HEK293T (cell line): Measurements from ENCODE around the gene SPIRE1.

Experiments used
- ARNT ChIP-seq: fragments of 450-650 bp; IDR thresholded peaks from 2 replicates; pipeline ENCODE4 v1.6.1; 2017; ENCODE audit warnings: mild to moderate bottlenecking
- BHLHE40 ChIP-seq: fragments of 450-650 bp; IDR thresholded peaks from 2 replicates; pipeline ENCODE4 v1.6.1; 2016; ENCODE audit warnings: mild to moderate bottlenecking, moderate library complexity, borderline replicate concordance
- ELF4 ChIP-seq: fragments of 450-650 bp; IDR thresholded peaks from 2 replicates; pipeline ENCODE4 v1.6.1; 2017; ENCODE audit warnings: antibody characterized with exemption
- FOXA1 ChIP-seq: fragments of 450-650 bp; IDR thresholded peaks from 2 replicates; pipeline ENCODE4 v1.6.1; 2016; ENCODE audit warnings: mild to moderate bottlenecking
- FOXK2 ChIP-seq: fragments of 450-650 bp; IDR thresholded peaks from 2 replicates; pipeline ENCODE4 v1.6.1; 2016; ENCODE audit warnings: mild to moderate bottlenecking
- FOXM1 ChIP-seq: fragments of 450-650 bp; IDR thresholded peaks from 2 replicates; pipeline ENCODE4 v1.6.1; 2017; ENCODE audit warnings: mild to moderate bottlenecking, borderline replicate concordance
- LEF1 ChIP-seq: fragments of 450-650 bp; IDR thresholded peaks from 2 replicates; pipeline ENCODE4 v1.6.1; 2017; ENCODE audit warnings: mild to moderate bottlenecking, borderline replicate concordance
- NFRKB ChIP-seq: fragments of 450-650 bp; IDR thresholded peaks from 2 replicates; pipeline ENCODE4 v1.6.1; 2016; ENCODE audit warnings: mild to moderate bottlenecking, moderate library complexity
- PKNOX1 ChIP-seq: fragments of 450-650 bp; IDR thresholded peaks from 2 replicates; pipeline ENCODE4 v1.6.1; 2016
- SP1 ChIP-seq: fragments of 450-650 bp; IDR thresholded peaks from 2 replicates; pipeline ENCODE4 v1.6.1; 2017
- SUZ12 ChIP-seq: fragments of 450-650 bp; IDR thresholded peaks from 2 replicates; pipeline ENCODE4 v1.6.1; 2016; ENCODE audit warnings: mild to moderate bottlenecking
- TARDBP ChIP-seq: fragments of 450-650 bp; IDR thresholded peaks from 2 replicates; pipeline ENCODE4 v1.6.1; 2016
- ZNF384 ChIP-seq: fragments of 450-650 bp; IDR thresholded peaks from 2 replicates; pipeline ENCODE4 v1.6.1; 2016

GRCh38 chr18:12694032-12694431 lies 36.1 kb upstream of the SPIRE1 start:
- TF ChIP-seq FOXK2, result no peak
- TF ChIP-seq FOXA1, result no peak
- no peak for TF ChIP-seq SUZ12
- no peak for TF ChIP-seq SP1
- no peak for TF ChIP-seq ELF4
- TF ChIP-seq BHLHE40, result no peak
- TF ChIP-seq NFRKB, result no peak
- TF ChIP-seq ZNF384, result no peak
- TF ChIP-seq LEF1, result no peak
- no peak for TF ChIP-seq FOXM1
- no peak for TF ChIP-seq PKNOX1
- TF ChIP-seq ARNT, result no peak
- no peak for TF ChIP-seq TARDBP
